HepG2 (cell line): ENCODE results near the gene PARN. TPM values are rescaled to one million over a fixed set of nuclear protein-coding genes. Genes with fewer than 3 reads are reported as not detected.
A peak's percentile ranks its signal among the peaks of the same experiment; 100 is the strongest.

Experiments used
- BRF2 ChIP-seq: sonication (generic); formaldehyde crosslinking; IDR thresholded peaks from 2 replicates; pipeline ENCODE4 v1.8.1; 2022; ENCODE audit warnings: mild to moderate bottlenecking, missing genetic modification reagents
- ELK4 ChIP-seq: sonication (generic); formaldehyde crosslinking; IDR thresholded peaks from 2 replicates; pipeline ENCODE4 v1.9.0; 2021; ENCODE audit warnings: missing genetic modification reagents, borderline replicate concordance
- EP300 ChIP-seq, 3 experiments: sonication (generic) in 1 of 3; formaldehyde crosslinking in 1 of 3; IDR thresholded peaks; 2 replicates each; pipeline versions ENCODE4 v1.5.1 to v1.6.1; 2011 to 2020; ENCODE audit warnings: low read depth in 2 of 3, low read length in 2 of 3, borderline replicate concordance in 1 of 3, improper control_type of control experiment in 1 of 3, mild to moderate bottlenecking in 1 of 3, missing genetic modification reagents in 1 of 3, moderate library complexity in 1 of 3
- FOXA3 ChIP-seq: IDR thresholded peaks from 2 replicates; pipeline ENCODE4 v1.6.1; 2016; ENCODE audit warnings: missing genetic modification reagents, missing compliant biosample characterization
- GATAD2A ChIP-seq: IDR thresholded peaks from 2 replicates; pipeline ENCODE4 v1.6.1; 2016
- HNRNPLL ChIP-seq: fragments of 200-400 bp; formaldehyde crosslinking; IDR thresholded peaks from 2 replicates; pipeline ENCODE4 v1.6.1; 2017; ENCODE audit warnings: mild to moderate bottlenecking, low read depth, low read length; ENCODE audit not compliant: poor library complexity, severe bottlenecking
- HOXA9 ChIP-seq: sonication (generic); formaldehyde crosslinking; IDR thresholded peaks from 2 replicates; pipeline ENCODE4 v1.8.1; 2022; ENCODE audit warnings: missing genetic modification reagents, mild to moderate bottlenecking, moderate library complexity, borderline replicate concordance
- KDM2A ChIP-seq: sonication (generic); formaldehyde crosslinking; IDR thresholded peaks from 2 replicates; pipeline ENCODE4 v1.4.0; 2020; ENCODE audit warnings: low read depth, missing genetic modification reagents, borderline replicate concordance
- KDM5B ChIP-seq: sonication (generic); formaldehyde crosslinking; IDR thresholded peaks from 2 replicates; pipeline ENCODE4 v1.4.0; 2020; ENCODE audit warnings: missing genetic modification reagents, mild to moderate bottlenecking, borderline replicate concordance
- KMT2A ChIP-seq: sonication (generic); formaldehyde crosslinking; IDR thresholded peaks from 2 replicates; pipeline ENCODE4 v1.4.0; 2020; ENCODE audit warnings: missing genetic modification reagents
- PBX3 ChIP-seq: sonication (generic); formaldehyde crosslinking; IDR thresholded peaks from 2 replicates; pipeline ENCODE4 v1.8.1; 2023; ENCODE audit warnings: missing genetic modification reagents, inconsistent platforms, borderline replicate concordance
- POGZ ChIP-seq: sonication (generic); formaldehyde crosslinking; IDR thresholded peaks from 2 replicates; pipeline ENCODE4 v1.4.0; 2020; ENCODE audit warnings: mild to moderate bottlenecking, missing genetic modification reagents
- ZBTB39 ChIP-seq: sonication (generic); formaldehyde crosslinking; IDR thresholded peaks from 2 replicates; pipeline ENCODE4 v1.5.0; 2020; ENCODE audit warnings: missing genetic modification reagents
- ZFP41 ChIP-seq: sonication (generic); formaldehyde crosslinking; IDR thresholded peaks from 2 replicates; pipeline ENCODE4 v1.4.0; 2020; ENCODE audit warnings: mild to moderate bottlenecking, missing genetic modification reagents, borderline replicate concordance
- ZNF253 ChIP-seq: sonication (generic); formaldehyde crosslinking; IDR thresholded peaks from 2 replicates; pipeline ENCODE4 v1.8.0; 2022; ENCODE audit warnings: mild to moderate bottlenecking, missing genetic modification reagents, borderline replicate concordance
- ZNF280B ChIP-seq: sonication (generic); formaldehyde crosslinking; IDR thresholded peaks from 2 replicates; pipeline ENCODE4 v1.5.0; 2020; ENCODE audit warnings: missing genetic modification reagents, mild to moderate bottlenecking, borderline replicate concordance
- ZNF362 ChIP-seq: sonication (generic); formaldehyde crosslinking; IDR thresholded peaks from 2 replicates; pipeline ENCODE4 v1.4.0; 2020; ENCODE audit warnings: missing genetic modification reagents, mild to moderate bottlenecking, borderline replicate concordance
- ZNF580 ChIP-seq: IDR thresholded peaks from 2 replicates; pipeline ENCODE4 v1.6.1; 2016; ENCODE audit warnings: low read depth, borderline replicate concordance
- polyA plus RNA-seq, 8 experiments: library from polyadenylated mRNA; depleted of rRNA in 3 of 8; stranded (reverse) in 7 of 8; unstranded in 1 of 8; fragments of >200 nt; fragmentation: Illumina TruSeq in 4 of 8; extraction: Trizol in 4 of 8; gene quantifications; 2 replicates each; pipeline versions ENCODE4 v1.2.1 to v1.2.3, GENCODE V29; 2011 to 2016; ENCODE audit warnings: low read depth in 4 of 8, missing spikeins in 1 of 8, mixed read lengths in 1 of 8; ENCODE audit not compliant: insufficient read depth in 1 of 8
- total RNA-seq, 5 experiments: library from RNA; depleted of rRNA; stranded (reverse); fragments of >200 nt; fragmentation: Illumina TruSeq; extraction: Trizol; gene quantifications; 2 replicates each; pipeline ENCODE4 v1.2.3, GENCODE V29; 2016; ENCODE audit warnings: low read depth in 1 of 5

The PARN gene
- total and polyA plus RNA-seq, 2 of the 13 experiments (the other 11 are each of a cell fraction or from before 2014, with no cell fraction given), result 13.3 to 47.6 TPM

- TF ChIP-seq ZBTB39 (CRISPR knock-in tag) (no peak), FOXA3 (CRISPR knock-in tag) (peak; percentile 24; the same call in 1 of the 2 replicates), ELK4 (CRISPR knock-in tag) (no peak), EP300 (IDR thresholded peaks at IDR 0.05; ENCODE audit: low read depth in 2 of 2, low read length in 2 of 2) (no peak; a peak in 1 of 4 replicates), EP300 (CRISPR knock-in tag; IDR thresholded peaks at IDR 0.05; ENCODE audit: borderline replicate concordance) (0 out of 2 replicates have a peak, but pooled peaks have one; percentile 34), KMT2A (no peak), PBX3 (CRISPR knock-in tag) (no peak), ZNF362 (0 out of 2 replicates have a peak, but pooled peaks have one; percentile 10), ZFP41 (CRISPR knock-in tag) (no peak), HNRNPLL (no peak), KDM5B (no peak), GATAD2A (CRISPR knock-in tag) (peak; percentile 64; the same call in 1 of the 2 replicates), KDM2A (no peak), HOXA9 (CRISPR knock-in tag) (no peak), BRF2 (CRISPR knock-in tag) (no peak), ZNF253 (CRISPR knock-in tag) (no peak), ZNF280B (CRISPR knock-in tag) (no peak), POGZ (CRISPR knock-in tag) (peak; percentile 37; the same call in 1 of the 2 replicates), ZNF580 (CRISPR knock-in tag) (0 out of 2 replicates have a peak, but pooled peaks have one; percentile 46)
These were observed 80.3 kb downstream of the PARN start (continued) for GRCh38 chr16:14549789-14550153.
